GM19043 (cell line): Measurements from ENCODE around the gene PPM1H.

Experiments
- ATAC-seq: cut with Tn5 transposase; IDR thresholded peaks from one replicate; pipeline ENCODE4 v1.9.1; 2021; ENCODE audit warnings: low read depth; ENCODE audit not compliant: unreplicated experiment

The PPM1H gene

GRCh38 chr12:62659453-62660295 lies 275.3 kb downstream of the PPM1H start:
- ATAC-seq = no peak

GRCh38 chr12:62658910-62659309 lies 276.0 kb downstream of the PPM1H start:
- no peak for ATAC-seq

DNA sequence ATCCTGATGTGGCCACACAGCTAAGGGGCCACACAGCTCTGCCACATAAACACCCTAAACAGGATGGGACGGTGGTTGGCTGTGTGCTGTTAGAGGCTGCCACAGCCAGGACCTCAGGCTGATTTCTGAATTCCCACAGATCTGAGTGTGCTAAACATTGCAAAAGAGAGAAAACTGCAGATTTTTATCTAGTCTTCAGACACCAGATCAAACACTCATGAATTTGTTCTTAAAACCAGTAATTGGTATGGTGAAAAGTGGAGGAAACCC lies 277.7 kb downstream of the PPM1H start:
- ATAC-seq = no peak

DNA sequence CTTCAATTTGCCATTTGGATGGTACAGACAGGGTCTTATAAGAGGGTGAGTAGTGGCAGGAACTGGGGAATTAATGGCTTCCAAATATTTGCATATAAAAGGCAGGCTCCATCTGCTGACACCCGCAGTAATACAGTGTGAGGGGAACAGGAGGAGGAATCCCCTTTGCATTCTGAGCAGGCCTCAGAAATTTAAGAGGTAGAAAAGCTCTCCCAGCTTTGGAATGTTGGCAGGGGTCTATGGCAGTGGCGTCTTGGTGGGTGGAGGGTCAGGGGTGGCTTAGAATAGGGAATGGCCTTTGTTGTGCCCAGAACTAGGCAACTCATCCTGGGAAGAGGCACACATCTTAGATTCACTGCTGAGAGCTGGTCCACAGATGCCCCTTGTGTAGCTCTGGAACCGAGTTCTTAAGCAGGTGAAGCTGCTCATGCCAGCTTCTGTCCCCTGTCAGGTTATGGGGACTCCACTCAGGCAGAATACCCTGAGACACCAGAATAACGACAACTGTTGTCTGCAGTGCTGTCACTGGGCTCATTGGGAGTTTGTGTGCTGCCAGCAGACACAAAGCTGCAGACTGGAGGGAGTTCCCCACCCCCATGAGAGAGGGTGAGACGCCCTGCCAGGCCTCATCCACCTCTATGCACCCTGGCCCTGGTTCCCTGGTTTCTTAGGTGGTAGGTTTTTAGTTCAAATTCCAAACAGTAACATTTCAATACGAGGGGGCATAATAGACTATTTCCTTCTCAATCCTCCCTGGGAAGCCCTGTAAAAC lies 278.2 kb downstream of the PPM1H start:
- no peak for ATAC-seq

- no peak for ATAC-seq
These were observed 279.2 kb downstream of the PPM1H start for GRCh38 chr12:62655666-62656151.

DNA sequence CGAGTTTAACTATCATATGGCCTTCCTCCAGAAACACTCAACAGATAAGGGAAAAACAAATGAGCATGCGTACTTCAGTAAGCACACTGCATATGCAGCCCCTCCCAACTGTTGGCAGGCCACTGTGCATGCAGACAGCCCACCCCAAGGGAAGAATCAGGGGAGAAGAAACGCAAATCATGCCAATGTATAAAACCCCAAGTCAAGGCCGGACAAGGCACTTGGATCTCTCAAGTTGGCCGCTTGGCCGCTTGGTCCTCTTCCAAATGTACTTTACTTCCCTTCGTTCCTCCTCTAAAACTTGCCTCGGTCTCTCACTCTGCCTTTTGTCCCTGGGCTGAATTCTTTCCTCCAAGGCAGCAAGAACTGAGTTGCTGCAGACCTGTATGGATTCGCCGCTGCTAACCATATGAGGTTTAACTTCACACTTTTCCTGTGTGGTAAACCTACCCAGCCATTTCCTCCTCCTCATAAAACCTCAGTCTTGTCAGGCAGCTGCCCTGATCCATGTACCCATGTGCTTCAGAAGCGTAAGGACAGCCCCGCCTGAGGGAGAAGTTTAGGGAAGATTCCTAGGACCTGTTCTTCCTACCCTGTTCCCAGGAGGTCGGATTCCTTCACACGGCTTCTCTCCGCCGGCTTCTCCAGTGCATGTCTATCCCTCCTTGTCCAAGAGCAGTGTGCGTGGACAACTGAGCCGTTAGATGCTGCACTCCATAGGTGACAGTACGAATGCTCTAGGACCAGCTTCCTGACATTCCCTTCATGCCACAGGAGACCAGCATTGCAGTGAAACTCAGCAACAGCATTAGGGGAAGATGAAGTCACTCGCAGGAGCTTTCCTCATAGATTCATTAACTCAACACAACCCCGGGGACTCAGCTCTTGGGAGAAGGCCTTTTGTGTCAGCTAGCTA lies 280.4 kb downstream of the PPM1H start:
- no peak for ATAC-seq

DNA sequence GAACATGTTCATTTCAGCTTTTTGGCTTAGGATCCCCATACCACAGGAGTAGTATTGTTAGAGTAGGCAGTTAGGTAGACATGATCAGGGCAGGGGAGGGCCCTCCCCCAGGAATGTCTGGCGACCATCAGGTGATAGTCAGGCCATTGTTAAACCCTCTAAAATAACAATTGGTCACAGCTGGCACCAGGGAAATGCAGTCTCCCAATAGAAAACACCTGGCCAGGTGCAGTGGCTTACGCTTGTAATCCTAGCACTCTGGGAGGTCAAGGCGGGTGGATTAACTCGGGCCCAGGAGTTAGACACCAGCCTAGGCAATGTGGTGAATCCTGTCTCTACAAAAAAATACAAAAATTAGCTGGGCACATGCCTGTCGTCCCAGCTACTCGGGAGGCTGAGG lies 281.2 kb downstream of the PPM1H start:
- ATAC-seq = no peak

DNA sequence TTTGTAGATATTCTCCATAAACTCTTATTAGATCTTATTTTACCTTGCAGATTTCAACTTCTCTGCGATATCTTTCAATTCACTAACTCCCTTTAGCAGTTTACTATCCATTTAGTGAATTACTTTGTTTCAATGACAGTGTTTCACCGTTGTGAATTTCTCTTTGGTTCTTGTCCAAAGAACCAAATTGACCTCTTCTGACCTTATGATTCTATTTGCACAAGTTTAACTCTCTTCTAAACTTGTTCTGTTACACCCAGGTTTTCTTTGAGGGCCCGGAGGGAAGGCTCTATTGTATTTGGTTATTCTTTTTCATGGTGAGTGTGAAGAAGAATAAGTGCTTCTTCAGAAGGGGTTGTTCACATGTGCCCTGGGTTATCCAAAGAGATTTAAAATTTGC lies 281.6 kb downstream of the PPM1H start:
- ATAC-seq = no peak

DNA sequence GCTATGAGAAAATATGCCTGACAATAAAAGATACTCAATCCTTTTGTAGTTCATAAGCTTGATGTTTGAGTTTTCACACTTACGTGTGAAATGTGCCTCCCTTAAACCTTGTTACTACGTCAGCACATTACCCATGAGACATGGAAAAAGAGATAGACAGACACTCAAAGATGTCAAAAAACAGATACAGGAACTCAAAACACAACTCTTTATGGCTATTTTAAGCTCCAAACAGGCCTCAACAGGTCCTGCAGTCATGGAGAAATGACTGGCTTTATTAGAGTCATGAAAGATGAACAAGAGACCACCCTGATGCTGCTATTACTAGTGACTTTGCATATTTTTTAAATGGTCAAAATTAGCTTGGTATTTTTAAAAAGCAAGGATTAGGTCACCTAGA lies 283.8 kb downstream of the PPM1H start:
- no peak for ATAC-seq

DNA sequence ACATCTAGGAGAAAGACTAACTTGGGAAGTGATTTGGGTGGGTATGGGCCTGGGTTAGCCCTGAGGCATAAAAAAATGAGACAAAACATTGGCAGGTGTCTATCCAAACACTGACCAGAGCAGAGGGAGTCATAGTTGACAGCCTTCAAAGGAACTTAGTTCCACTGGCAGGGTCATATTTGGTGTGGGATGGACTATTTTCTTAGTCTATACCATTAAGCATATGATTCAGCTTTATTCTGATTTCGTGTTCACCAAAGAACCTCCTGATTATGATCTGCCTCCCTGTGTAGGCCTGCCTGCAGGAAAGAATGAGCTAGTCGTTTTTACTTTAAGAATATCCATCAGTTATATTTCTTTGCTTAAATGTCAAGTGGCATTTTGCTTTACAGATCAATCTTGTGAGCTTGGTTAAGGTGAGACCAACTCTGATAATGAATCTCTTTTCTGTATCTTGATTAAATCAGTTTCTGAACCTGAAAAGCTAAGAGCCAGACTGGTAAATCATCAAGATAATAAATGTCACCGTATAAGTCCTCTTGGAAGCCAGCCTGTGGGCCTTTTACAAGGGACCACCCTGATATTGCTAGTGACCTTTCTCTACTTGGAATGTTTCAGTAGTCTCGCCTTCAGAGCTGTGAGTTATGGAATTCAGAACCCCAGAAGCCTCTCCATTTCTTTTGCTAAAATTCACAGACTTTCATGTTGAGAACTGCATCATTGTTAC lies 285.4 kb downstream of the PPM1H start:
- ATAC-seq = no peak

DNA sequence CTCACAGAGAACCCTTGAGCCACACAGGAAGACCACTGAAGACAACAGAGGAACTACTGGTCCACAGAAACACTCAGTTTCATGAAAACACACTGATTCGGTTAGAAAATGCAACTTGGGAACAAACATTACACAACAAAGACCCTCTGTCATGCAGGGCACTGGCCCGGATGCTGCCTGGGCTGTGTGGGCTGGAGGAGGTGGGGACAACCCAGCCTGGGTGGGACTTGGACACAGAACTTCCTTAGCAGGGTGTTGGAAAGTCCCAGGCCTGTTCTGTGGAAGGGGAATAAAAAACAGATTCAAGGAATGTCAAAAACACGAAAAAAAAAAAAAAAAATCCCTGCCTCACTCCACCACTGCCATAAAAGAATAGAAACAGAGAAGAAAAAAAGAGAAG lies 287.4 kb downstream of the PPM1H start:
- no peak for ATAC-seq

DNA sequence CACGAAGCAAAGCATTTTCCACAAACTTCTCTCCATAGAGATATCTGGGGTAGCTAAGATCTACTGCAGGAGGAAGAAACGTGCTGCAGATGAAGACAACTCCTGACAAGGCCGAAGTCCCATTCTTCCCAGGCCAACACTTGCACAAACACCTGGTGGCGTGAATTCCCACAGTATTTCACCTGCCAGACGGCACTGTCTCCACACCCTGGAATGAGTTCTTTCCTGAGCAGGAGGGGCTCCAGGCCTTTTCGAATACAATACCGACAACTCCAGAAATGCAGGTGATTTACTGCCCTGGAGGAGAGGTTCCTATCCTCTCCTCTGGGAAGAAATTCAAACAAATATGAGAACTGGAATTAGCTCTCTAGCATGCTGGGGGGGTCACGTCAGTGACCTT lies 288.4 kb downstream of the PPM1H start:
- ATAC-seq = no peak

DNA sequence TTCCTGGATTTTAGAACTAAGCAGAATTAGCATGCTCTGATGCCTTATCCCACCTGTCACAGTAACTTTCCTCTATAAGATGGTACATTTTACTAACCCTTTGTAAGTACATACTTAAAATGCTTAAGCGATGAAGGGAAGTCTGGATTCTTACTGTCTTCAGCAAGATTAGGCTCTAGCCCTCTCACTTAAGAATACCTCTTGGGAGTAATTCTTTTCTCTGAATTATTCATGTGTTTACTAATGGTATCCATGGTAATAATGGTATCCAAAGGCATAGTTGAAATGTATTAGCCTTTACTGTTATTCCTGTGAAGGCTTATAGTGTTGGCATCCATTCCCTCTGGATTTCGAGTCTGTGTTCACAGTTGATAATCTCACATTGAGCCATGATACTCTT lies 291.5 kb downstream of the PPM1H start:
- ATAC-seq = no peak

DNA sequence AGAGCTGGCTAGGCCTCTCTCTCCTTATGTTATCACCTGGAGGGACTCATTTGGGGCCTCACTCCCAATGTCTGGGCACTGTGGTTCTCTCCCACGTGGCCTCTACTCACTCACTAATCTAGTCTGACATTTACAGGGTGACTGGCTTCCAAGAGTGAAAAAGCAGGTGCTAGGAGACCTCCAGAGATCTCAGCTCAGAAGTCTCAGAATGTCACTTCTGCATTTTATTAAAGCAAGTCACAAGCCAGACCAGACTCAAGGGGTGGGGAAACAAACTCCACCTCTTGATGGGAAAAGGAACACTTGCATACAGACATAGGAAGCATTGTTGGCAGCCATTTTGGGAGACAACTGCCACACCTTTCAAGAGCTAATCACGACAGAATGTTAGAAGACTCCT lies 292.5 kb downstream of the PPM1H start:
- ATAC-seq = no peak

DNA sequence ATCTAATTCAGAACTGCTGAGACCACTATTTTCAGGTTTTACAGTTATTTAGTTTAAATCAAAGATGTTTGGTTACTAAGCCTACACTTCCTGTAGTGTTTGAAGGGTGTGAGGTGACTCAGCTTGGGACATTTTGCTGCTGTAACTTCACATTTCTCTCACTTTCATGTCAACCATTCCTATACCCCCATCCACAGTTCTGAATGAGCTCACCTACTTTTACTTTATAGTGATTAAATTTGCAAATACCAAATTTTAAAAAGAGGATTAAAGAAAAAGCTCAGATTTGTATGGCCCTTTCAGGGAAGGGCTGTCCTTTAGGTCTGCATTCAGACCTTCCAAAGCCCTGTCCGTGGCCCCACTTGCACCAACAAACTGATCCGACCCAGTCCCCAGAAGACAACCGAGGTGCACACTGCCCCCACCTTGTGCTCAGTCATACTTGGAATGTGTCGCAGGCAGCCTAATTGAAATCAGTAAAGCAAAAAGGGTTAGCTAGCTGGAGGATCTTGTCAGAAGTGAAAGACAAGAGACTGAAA lies 294.0 kb downstream of the PPM1H start:
- ATAC-seq = peak; percentile 81

DNA sequence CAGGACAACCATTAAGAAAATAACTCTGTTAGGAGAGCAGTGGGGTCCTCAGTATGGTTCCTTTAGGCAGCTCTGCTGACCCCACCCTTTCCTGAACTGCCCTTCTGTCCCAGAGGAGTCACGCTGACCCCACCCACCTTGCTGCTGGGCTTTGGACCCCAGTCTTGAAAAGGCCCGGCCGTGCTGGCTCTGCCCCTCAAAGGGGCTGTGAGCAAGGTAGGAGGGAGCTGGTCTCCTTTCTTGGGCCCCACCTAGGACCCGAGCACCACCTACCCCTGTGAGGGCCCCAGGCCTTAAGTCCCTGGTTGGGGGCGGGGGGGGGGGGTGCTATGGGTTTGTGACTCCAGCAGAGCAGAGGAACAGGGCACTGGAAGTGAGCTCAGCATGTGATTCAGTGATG lies 297.3 kb downstream of the PPM1H start:
- ATAC-seq = no peak

- ATAC-seq = no peak
These were observed 299.3 kb downstream of the PPM1H start for GRCh38 chr12:62635649-62636048.

- peak; percentile 34 for ATAC-seq
These were observed 302.5 kb downstream of the PPM1H start for GRCh38 chr12:62632411-62632918.

GRCh38 chr12:62631471-62632410 lies 303.2 kb downstream of the PPM1H start:
- peak; percentile 67 for ATAC-seq
